HCT116 (cell line): ENCODE measurements around the gene AFTPH. TPM values are rescaled to one million over a fixed set of nuclear protein-coding genes. Genes with fewer than 3 reads are reported as not detected.

Experiments
- ATAC-seq: fragments of 200-7000 bp; cut with Tn5 transposase; 2 replicates; pipeline ENCODE4 v1.9.1; 2020; ENCODE audit warnings: mild to moderate bottlenecking, moderate library complexity
- BruUV-seq: library from RNA; stranded (reverse); fragments of 400-500 nt; replicated peaks from 2 replicates; lab custom pipeline; 2021; lab: Mats Ljungman, UMichigan
- CTCF ChIA-PET: fragments of 300-600 bp; sonication (Branson Sonifier 250); formaldehyde crosslinking; loops from one replicate; lab custom pipeline; 2021; ENCODE audit warnings: antibody characterized with exemption; lab: Charles Lee
- POLR2A ChIA-PET: fragments of 300-600, 350-600 bp; sonication (Branson Sonifier 250); formaldehyde crosslinking; loops from one replicate; lab custom pipeline; 2021; ENCODE audit warnings: antibody characterized with exemption; lab: Charles Lee
- RAD21 ChIA-PET, 2 experiments: fragments of 300-600 bp; sonication (Branson Sonifier 250); formaldehyde crosslinking; loops; one replicate each; lab custom pipeline; 2023; ENCODE audit warnings: low total read pairs in 2 of 2; ENCODE audit not compliant: uncharacterized antibody in 2 of 2, unreplicated experiment in 2 of 2, low non-redundant PET in 1 of 2; lab: Charles Lee
- DNase-seq: peaks from one replicate; pipeline ENCODE4 v3.0.0-alpha.2; 2010; ENCODE audit warnings: low read depth, low spot score
- H2AFZ ChIP-seq: fragments of 200-600 bp; shearing (Covaris generic), sonication (generic); 2 replicates; pipeline ENCODE4 v1.6.1; 2017; ENCODE audit warnings: low read depth, mixed run types, mixed read lengths, antibody characterized with exemption, low read length; ENCODE audit not compliant: poor library complexity, severe bottlenecking
- H3K27ac ChIP-seq: 2 replicates; pipeline ENCODE4 v1.5.1; 2012; ENCODE audit warnings: low read depth, low read length
- H3K27me3 ChIP-seq: fragments of 200-600 bp; sonication (generic); 2 replicates; pipeline ENCODE4 v1.6.1; 2016; ENCODE audit warnings: mixed run types, low read length, mixed read lengths; ENCODE audit not compliant: insufficient read depth
- H3K36me3 ChIP-seq, 2 experiments: fragments of 200-500 bp in 1 of 2; fragments of 200-600 bp in 1 of 2; sonication (Bioruptor generic) in 1 of 2; sonication (generic) in 1 of 2; 2 replicates each; pipeline versions ENCODE4 v1.5.1 to v1.6.1; 2014 to 2016; ENCODE audit warnings: low read length in 2 of 2, inconsistent platforms in 1 of 2, mixed read lengths in 1 of 2, mixed run types in 1 of 2; ENCODE audit not compliant: insufficient read depth in 2 of 2, control insufficient read depth in 1 of 2
- H3K4me1 ChIP-seq, 2 experiments: fragments of 200-600 bp in 1 of 2; sonication (generic) in 1 of 2; 2 replicates each; pipeline versions ENCODE4 v1.5.1 to v1.6.1; 2012 to 2017; ENCODE audit warnings: low read length in 2 of 2, inconsistent platforms in 1 of 2, mild to moderate bottlenecking in 1 of 2, mixed read lengths in 1 of 2, mixed run types in 1 of 2, moderate library complexity in 1 of 2; ENCODE audit not compliant: insufficient read depth in 2 of 2, control insufficient read depth in 1 of 2
- H3K4me2 ChIP-seq: fragments of 200-600 bp; sonication (generic); 2 replicates; pipeline ENCODE4 v1.6.1; 2017; ENCODE audit warnings: mixed run types, low read length, mixed read lengths
- H3K4me3 ChIP-seq, 2 experiments: fragments of 200-600 bp in 1 of 2; sonication (generic) in 1 of 2; replicated peaks in 1 of 2; 2 replicates each; pipeline ENCODE4 v1.5.1; 2011 to 2016; ENCODE audit warnings: low read length in 2 of 2, control low read depth in 1 of 2, low read depth in 1 of 2, mild to moderate bottlenecking in 1 of 2, mixed read lengths in 1 of 2, mixed run types in 1 of 2
- H3K79me2 ChIP-seq: fragments of 200-600 bp; sonication (generic); 2 replicates; pipeline ENCODE4 v1.6.1; 2017; ENCODE audit warnings: mild to moderate bottlenecking, mixed run types, low read length, moderate library complexity, mixed read lengths; ENCODE audit not compliant: insufficient read depth
- H3K9ac ChIP-seq: fragments of 200-600 bp; sonication (generic); 2 replicates; pipeline ENCODE4 v1.6.1; 2016; ENCODE audit warnings: low read length, mixed read lengths
- H3K9me2 ChIP-seq: fragments of 200-600 bp; sonication (generic), shearing (Covaris generic); 2 replicates; pipeline ENCODE4 v1.6.1; 2017; ENCODE audit warnings: mixed run types, mild to moderate bottlenecking, moderate library complexity; ENCODE audit not compliant: insufficient read depth
- H3K9me3 ChIP-seq, 2 experiments: fragments of 200-500 bp in 1 of 2; fragments of 200-600 bp in 1 of 2; sonication (Bioruptor generic) in 1 of 2; sonication (generic) in 1 of 2; 2 replicates each; pipeline ENCODE4 v1.6.1; 2014 to 2017; ENCODE audit warnings: low read length in 2 of 2, mixed read lengths in 2 of 2, inconsistent platforms in 1 of 2, low read depth in 1 of 2, mild to moderate bottlenecking in 1 of 2, mixed run types in 1 of 2, moderate library complexity in 1 of 2; ENCODE audit not compliant: control insufficient read depth in 1 of 2, insufficient read depth in 1 of 2
- H4K20me1 ChIP-seq: fragments of 200-600 bp; sonication (generic), shearing (Covaris generic); 2 replicates; pipeline ENCODE4 v1.6.1; 2017; ENCODE audit warnings: mixed run types, mild to moderate bottlenecking, moderate library complexity; ENCODE audit not compliant: insufficient read depth
- CBX3 ChIP-seq: IDR thresholded peaks from 2 replicates; pipeline ENCODE4 v1.6.1; 2012; ENCODE audit warnings: low read depth
- CTCF ChIP-seq, 3 experiments: fragments of 200-600 bp in 1 of 3; sonication (generic) in 1 of 3; IDR thresholded peaks in 2 of 3; conservative IDR thresholded peaks in 1 of 3; 2 replicates each; pipeline ENCODE4 v1.5.1; 2012 to 2017; ENCODE audit warnings: low read depth in 2 of 3, low read length in 2 of 3, antibody characterized with exemption in 1 of 3, borderline replicate concordance in 1 of 3, control low read depth in 1 of 3, mild to moderate bottlenecking in 1 of 3, mixed read lengths in 1 of 3, mixed run types in 1 of 3, moderate library complexity in 1 of 3; ENCODE audit not compliant: insufficient read depth in 1 of 3
- ELF1 ChIP-seq: IDR thresholded peaks from 2 replicates; pipeline ENCODE4 v1.6.1; 2012; ENCODE audit warnings: low read depth, borderline replicate concordance
- EZH2phosphoT487 ChIP-seq: fragments of 200-600 bp; IDR thresholded peaks from 2 replicates; pipeline ENCODE4 v1.6.1; 2018; ENCODE audit warnings: antibody characterized with exemption, borderline replicate concordance
- FOSL1 ChIP-seq: IDR thresholded peaks from 2 replicates; pipeline ENCODE4 v1.6.1; 2012; ENCODE audit warnings: low read depth
- JUND ChIP-seq: IDR thresholded peaks from 2 replicates; pipeline ENCODE4 v1.6.1; 2012
- POLR2AphosphoS5 ChIP-seq: IDR thresholded peaks from 2 replicates; pipeline ENCODE4 v1.6.1; 2011; ENCODE audit warnings: mild to moderate bottlenecking, low read depth, low read length, moderate library complexity
- SIN3A ChIP-seq: IDR thresholded peaks from 2 replicates; pipeline ENCODE4 v1.6.1; 2012; ENCODE audit warnings: low read depth
- SP1 ChIP-seq: IDR thresholded peaks from 2 replicates; pipeline ENCODE4 v1.6.1; 2012; ENCODE audit warnings: low read depth
- SRF ChIP-seq: IDR thresholded peaks from 2 replicates; pipeline ENCODE4 v1.6.1; 2012; ENCODE audit warnings: low read depth
- TCF7L2 ChIP-seq: IDR thresholded peaks from 2 replicates; pipeline ENCODE4 v1.7.0; 2011; ENCODE audit warnings: borderline replicate concordance, inconsistent platforms; ENCODE audit not compliant: insufficient read depth, insufficient read length; ENCODE audit errors: extremely low read depth
- YY1 ChIP-seq: IDR thresholded peaks from 2 replicates; pipeline ENCODE4 v1.6.1; 2011; ENCODE audit warnings: low read length, low read depth, moderate library complexity, mild to moderate bottlenecking; ENCODE audit not compliant: insufficient replicate concordance; ENCODE audit errors: extremely low read depth
- ZNF274 ChIP-seq: fragments of 200-500 bp; sonication (Bioruptor generic); IDR thresholded peaks from 2 replicates; pipeline ENCODE4 v1.6.1; 2014; ENCODE audit warnings: mild to moderate bottlenecking, low read depth, low read length, inconsistent platforms
- intact Hi-C: fragments of 100-400 bp; cut with micrococcal nuclease; formaldehyde crosslinking; loops from 2 replicates; pipeline ENCODE4 v1.10.0; 2022
- total RNA-seq: library from RNA; stranded (reverse); gene quantifications from one replicate; pipeline ENCODE4 v1.2.1, GENCODE V29; 2021; ENCODE audit not compliant: unreplicated experiment
- TF ChIP-seq, protein P1 (sequence below): IDR thresholded peaks from 2 replicates; pipeline ENCODE4 v1.6.1; 2012
- TF ChIP-seq, protein P2 (sequence below): IDR thresholded peaks from 2 replicates; pipeline ENCODE4 v1.6.1; 2012

The AFTPH gene
- total RNA-seq, 1 experiment from 2014 or later: 23.6 TPM

DNA sequence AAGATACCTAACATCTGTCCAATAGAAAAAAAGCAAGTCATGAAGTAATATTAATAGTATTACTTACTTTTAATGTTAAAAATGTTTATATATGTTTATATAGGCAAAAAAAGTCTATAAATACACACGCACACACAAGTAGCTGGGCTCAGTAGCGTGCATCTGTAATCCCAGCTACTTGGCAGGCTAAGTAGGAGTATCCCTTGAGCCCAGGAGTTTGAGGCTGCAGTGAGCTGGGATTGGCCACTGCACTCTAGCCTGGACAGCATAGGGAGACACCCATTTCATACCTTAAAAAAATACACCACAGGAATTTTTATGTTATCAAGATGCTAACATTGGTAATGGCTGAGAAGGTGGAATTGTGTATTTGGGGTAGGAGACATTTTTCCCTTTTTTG is 17.4 kb upstream of the AFTPH start:
- Histone ChIP-seq H3K9me3 (no peaks in the 10 kb centered on the region), H3K9ac (no peak overlapping the region), H4K20me1 (no peaks in the 10 kb centered on the region), H3K27ac (no peak overlapping the region), H3K9me2 (no peaks in the 10 kb centered on the region), H3K4me2 (no peak overlapping the region), H3K4me3 (no peak overlapping the region), H2AFZ (no peak overlapping the region), H3K36me3 (no peaks in the 10 kb centered on the region), H3K4me1 (no peaks in the 10 kb centered on the region), H3K79me2 (no peaks in the 10 kb centered on the region), H3K27me3 (no peaks in the 10 kb centered on the region)
- DNase-seq (no peak), ATAC-seq (no peak)
- BruUV-seq: no TSS peak
- TF ChIP-seq JUND (no peak), CBX3 (no peak), SIN3A (no peak), POLR2AphosphoS5 (no peak), FOSL1 (no peak), ELF1 (no peak), CTCF (IDR thresholded peaks at IDR 0.05 in 2 of 3, conservative IDR thresholded peaks at IDR 0.05 in 1 of 3; ENCODE audit: borderline replicate concordance in 1 of 3, insufficient read depth in 1 of 3, low read depth in 2 of 3, low read length in 2 of 3) (no peak), EZH2phosphoT487 (no peak), SRF (no peak), SP1 (no peak), TCF7L2 (no peak), YY1 (no peak), ZNF274 (no peak)
- TF ChIP-seq, protein P1, sequence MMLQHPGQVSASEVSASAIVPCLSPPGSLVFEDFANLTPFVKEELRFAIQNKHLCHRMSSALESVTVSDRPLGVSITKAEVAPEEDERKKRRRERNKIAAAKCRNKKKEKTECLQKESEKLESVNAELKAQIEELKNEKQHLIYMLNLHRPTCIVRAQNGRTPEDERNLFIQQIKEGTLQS: no peak
- TF ChIP-seq, protein P2, sequence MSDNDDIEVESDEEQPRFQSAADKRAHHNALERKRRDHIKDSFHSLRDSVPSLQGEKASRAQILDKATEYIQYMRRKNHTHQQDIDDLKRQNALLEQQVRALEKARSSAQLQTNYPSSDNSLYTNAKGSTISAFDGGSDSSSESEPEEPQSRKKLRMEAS: no peak
- ChIA-PET POLR2A (no interaction called here), RAD21 (no interaction called here), CTCF (interaction anchor here (1.2 kb wide), 1 partner anchor 16 kb away, joined by 5 read pairs; no protein-coding TSS in a partner anchor)
- intact Hi-C loops: no loop called here
